Measurements from ENCODE around the gene TOB1.

The TOB1 gene

GRCh38 chr17:50889528-50890118 lies 23.5 kb upstream of the TOB1 start:
- H3K4me2 ChIP-seq (ENCODE audit: insufficient read depth, low read length): no peak overlapping the region
- no peak overlapping the region for H3K4me3 ChIP-seq (ENCODE audit: low read depth in 1 of 2, low read length in 2 of 2)
- no peak overlapping the region for H3K9ac ChIP-seq (ENCODE audit: low read depth, low read length)
- DNase-seq (no peak), ATAC-seq (ENCODE audit: insufficient read depth, low read depth) (no peak)
- no peaks in the 10 kb centered on the region for H3K79me2 ChIP-seq (ENCODE audit: insufficient read depth, low read length)
- H4K20me1 ChIP-seq (ENCODE audit: insufficient read depth, low read length): no peaks in the 10 kb centered on the region; the same call in 1 of the 2 replicates
- H3K9me3 ChIP-seq (ENCODE audit: insufficient read depth, low read length, severe bottlenecking): no peaks in the 10 kb centered on the region
- H3K36me3 ChIP-seq (ENCODE audit: insufficient read depth, low read length): no peaks in the 10 kb centered on the region
- TF ChIP-seq, protein P1, sequence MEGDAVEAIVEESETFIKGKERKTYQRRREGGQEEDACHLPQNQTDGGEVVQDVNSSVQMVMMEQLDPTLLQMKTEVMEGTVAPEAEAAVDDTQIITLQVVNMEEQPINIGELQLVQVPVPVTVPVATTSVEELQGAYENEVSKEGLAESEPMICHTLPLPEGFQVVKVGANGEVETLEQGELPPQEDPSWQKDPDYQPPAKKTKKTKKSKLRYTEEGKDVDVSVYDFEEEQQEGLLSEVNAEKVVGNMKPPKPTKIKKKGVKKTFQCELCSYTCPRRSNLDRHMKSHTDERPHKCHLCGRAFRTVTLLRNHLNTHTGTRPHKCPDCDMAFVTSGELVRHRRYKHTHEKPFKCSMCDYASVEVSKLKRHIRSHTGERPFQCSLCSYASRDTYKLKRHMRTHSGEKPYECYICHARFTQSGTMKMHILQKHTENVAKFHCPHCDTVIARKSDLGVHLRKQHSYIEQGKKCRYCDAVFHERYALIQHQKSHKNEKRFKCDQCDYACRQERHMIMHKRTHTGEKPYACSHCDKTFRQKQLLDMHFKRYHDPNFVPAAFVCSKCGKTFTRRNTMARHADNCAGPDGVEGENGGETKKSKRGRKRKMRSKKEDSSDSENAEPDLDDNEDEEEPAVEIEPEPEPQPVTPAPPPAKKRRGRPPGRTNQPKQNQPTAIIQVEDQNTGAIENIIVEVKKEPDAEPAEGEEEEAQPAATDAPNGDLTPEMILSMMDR (IDR thresholded peaks at IDR 0.05; ENCODE audit: borderline replicate concordance, extremely low read depth, low read length, poor library complexity, severe bottlenecking): no peak
- no peak for TF ChIP-seq EZH2 (IDR thresholded peaks at IDR 0.05; ENCODE audit: borderline replicate concordance, low read depth, low read length, severe bottlenecking)
- peaks cover 6% of the 10 kb centered on the region for H3K27me3 ChIP-seq (ENCODE audit: insufficient read depth, low read length, poor library complexity)
- H2AFZ ChIP-seq (ENCODE audit: low read depth, low read length): no peak overlapping the region
- H3K4me1 ChIP-seq (ENCODE audit: insufficient read depth, low read length): no peaks in the 10 kb centered on the region
- H3K27ac ChIP-seq (ENCODE audit: low read length): no peak overlapping the region

DNA sequence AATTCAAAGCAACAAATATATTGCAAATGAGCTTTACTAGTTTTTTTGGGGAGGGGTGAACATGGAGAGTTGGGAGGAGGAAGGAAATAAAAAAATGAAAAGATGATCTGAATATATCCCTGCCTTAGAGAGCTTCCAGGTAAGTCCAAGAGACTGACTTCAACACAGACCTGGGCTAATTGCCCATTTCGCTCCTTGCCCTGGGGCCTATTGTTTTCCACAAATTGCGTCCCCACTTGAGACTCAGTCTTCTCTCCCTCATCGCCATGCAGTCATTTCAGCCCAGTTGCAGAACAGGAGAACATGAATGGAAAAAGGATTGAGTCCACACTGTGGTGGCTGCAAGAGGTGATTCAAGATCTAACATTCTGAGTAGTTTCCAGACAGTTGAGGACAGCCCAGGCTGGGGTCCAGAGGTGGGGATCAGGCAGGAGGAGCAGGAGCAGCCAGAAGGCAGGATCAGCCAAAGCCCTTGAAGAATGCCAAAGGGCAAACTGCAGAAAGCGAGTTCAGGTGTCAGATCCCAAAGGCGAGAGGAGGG lies 21.6 kb upstream of the TOB1 start:
- Histone ChIP-seq H3K4me3 (ENCODE audit: low read depth in 1 of 2, low read length in 2 of 2) (no peak overlapping the region), H3K4me2 (ENCODE audit: insufficient read depth, low read length) (no peak overlapping the region), H3K9ac (ENCODE audit: low read depth, low read length) (no peak overlapping the region), H3K4me1 (ENCODE audit: insufficient read depth, low read length) (no peaks in the 10 kb centered on the region), H3K79me2 (ENCODE audit: insufficient read depth, low read length) (no peaks in the 10 kb centered on the region), H3K27me3 (ENCODE audit: insufficient read depth, low read length, poor library complexity) (peaks cover 6% of the 10 kb centered on the region), H4K20me1 (ENCODE audit: insufficient read depth, low read length) (no peaks in the 10 kb centered on the region; the same call in 1 of the 2 replicates), H3K27ac (ENCODE audit: low read length) (no peak overlapping the region), H3K9me3 (ENCODE audit: insufficient read depth, low read length, severe bottlenecking) (no peaks in the 10 kb centered on the region), H2AFZ (ENCODE audit: low read depth, low read length) (no peak overlapping the region), H3K36me3 (ENCODE audit: insufficient read depth, low read length) (no peaks in the 10 kb centered on the region)
- TF ChIP-seq, protein P1 (IDR thresholded peaks at IDR 0.05; ENCODE audit: borderline replicate concordance, extremely low read depth, low read length, poor library complexity, severe bottlenecking): no peak
- no peak for TF ChIP-seq EZH2 (IDR thresholded peaks at IDR 0.05; ENCODE audit: borderline replicate concordance, low read depth, low read length, severe bottlenecking)
- ATAC-seq (ENCODE audit: insufficient read depth, low read depth): no peak
- DNase-seq: no peak

- ATAC-seq (ENCODE audit: insufficient read depth, low read depth): no peak
- no peaks in the 10 kb centered on the region for H3K36me3 ChIP-seq (ENCODE audit: insufficient read depth, low read length)
- no peak for DNase-seq
- H3K27ac ChIP-seq (ENCODE audit: low read length): no peak overlapping the region
- H3K9ac ChIP-seq (ENCODE audit: low read depth, low read length): no peak overlapping the region
- no peaks in the 10 kb centered on the region for H3K79me2 ChIP-seq (ENCODE audit: insufficient read depth, low read length)
- TF ChIP-seq, protein P1 (IDR thresholded peaks at IDR 0.05; ENCODE audit: borderline replicate concordance, extremely low read depth, low read length, poor library complexity, severe bottlenecking): no peak
- TF ChIP-seq EZH2 (IDR thresholded peaks at IDR 0.05; ENCODE audit: borderline replicate concordance, low read depth, low read length, severe bottlenecking): no peak
- H2AFZ ChIP-seq (ENCODE audit: low read depth, low read length): no peak overlapping the region
- no peak overlapping the region for H3K4me3 ChIP-seq (ENCODE audit: low read depth in 1 of 2, low read length in 2 of 2)
- no peaks in the 10 kb centered on the region for H3K4me1 ChIP-seq (ENCODE audit: insufficient read depth, low read length)
- H3K9me3 ChIP-seq (ENCODE audit: insufficient read depth, low read length, severe bottlenecking): no peaks in the 10 kb centered on the region
- no peak overlapping the region for H3K4me2 ChIP-seq (ENCODE audit: insufficient read depth, low read length)
- H3K27me3 ChIP-seq (ENCODE audit: insufficient read depth, low read length, poor library complexity): peaks cover 4% of the 10 kb centered on the region
- H4K20me1 ChIP-seq (ENCODE audit: insufficient read depth, low read length): no peaks in the 10 kb centered on the region; the same call in 1 of the 2 replicates
These were observed 18.5 kb upstream of the TOB1 start for GRCh38 chr17:50884439-50885311.
